ENCODE measurements around the gene CYB5RL.

Gene CYB5RL

GRCh38 chr1:54224233-54224632 is 24.4 kb upstream of the CYB5RL start:
- H3F3A ChIP-seq (ENCODE audit: insufficient read depth) = no peaks in the 10 kb centered on the region

GRCh38 chr1:54223441-54224202 is 23.8 kb upstream of the CYB5RL start:
- no peak overlapping the region for H3K4me2 ChIP-seq (ENCODE audit: low read depth, low read length, poor library complexity, severe bottlenecking)

More at GRCh38 chr1:54224233-54224632, 24.4 kb upstream of the CYB5RL start:
- TF ChIP-seq EZH2phosphoT487 (conservative IDR thresholded peaks at IDR 0.05; ENCODE audit: low read length) = no peak
- TF ChIP-seq, protein P1, sequence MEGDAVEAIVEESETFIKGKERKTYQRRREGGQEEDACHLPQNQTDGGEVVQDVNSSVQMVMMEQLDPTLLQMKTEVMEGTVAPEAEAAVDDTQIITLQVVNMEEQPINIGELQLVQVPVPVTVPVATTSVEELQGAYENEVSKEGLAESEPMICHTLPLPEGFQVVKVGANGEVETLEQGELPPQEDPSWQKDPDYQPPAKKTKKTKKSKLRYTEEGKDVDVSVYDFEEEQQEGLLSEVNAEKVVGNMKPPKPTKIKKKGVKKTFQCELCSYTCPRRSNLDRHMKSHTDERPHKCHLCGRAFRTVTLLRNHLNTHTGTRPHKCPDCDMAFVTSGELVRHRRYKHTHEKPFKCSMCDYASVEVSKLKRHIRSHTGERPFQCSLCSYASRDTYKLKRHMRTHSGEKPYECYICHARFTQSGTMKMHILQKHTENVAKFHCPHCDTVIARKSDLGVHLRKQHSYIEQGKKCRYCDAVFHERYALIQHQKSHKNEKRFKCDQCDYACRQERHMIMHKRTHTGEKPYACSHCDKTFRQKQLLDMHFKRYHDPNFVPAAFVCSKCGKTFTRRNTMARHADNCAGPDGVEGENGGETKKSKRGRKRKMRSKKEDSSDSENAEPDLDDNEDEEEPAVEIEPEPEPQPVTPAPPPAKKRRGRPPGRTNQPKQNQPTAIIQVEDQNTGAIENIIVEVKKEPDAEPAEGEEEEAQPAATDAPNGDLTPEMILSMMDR (IDR thresholded peaks at IDR 0.05; ENCODE audit: insufficient read depth, low read length, poor library complexity, severe bottlenecking) = no peak
- H3K4me2 ChIP-seq (ENCODE audit: low read depth, low read length, poor library complexity, severe bottlenecking) = no peak overlapping the region
- no peaks in the 10 kb centered on the region for H3K36me3 ChIP-seq (ENCODE audit: low read length)
- H3K9ac ChIP-seq (ENCODE audit: low read length) = no peak overlapping the region
- H3K4me3 ChIP-seq (ENCODE audit: insufficient read depth, low read length, poor library complexity, severe bottlenecking) = no peak overlapping the region
- H3K9me2 ChIP-seq (replicated peaks; ENCODE audit: insufficient read depth, low read length) = no peaks in the 10 kb centered on the region
- H4K20me1 ChIP-seq (ENCODE audit: low read depth, low read length) = no peaks in the 10 kb centered on the region
- no peaks in the 10 kb centered on the region for H3K79me2 ChIP-seq (ENCODE audit: insufficient read depth, low read length)
- no peaks in the 10 kb centered on the region for H3K9me3 ChIP-seq (ENCODE audit: insufficient read depth, low read length)
- H2AFZ ChIP-seq (ENCODE audit: low read depth, low read length, severe bottlenecking) = no peak overlapping the region
- no peaks in the 10 kb centered on the region for H3K27me3 ChIP-seq (ENCODE audit: low read length)
- H3K27ac ChIP-seq (ENCODE audit: low read depth, low read length) = no peak overlapping the region

DNA sequence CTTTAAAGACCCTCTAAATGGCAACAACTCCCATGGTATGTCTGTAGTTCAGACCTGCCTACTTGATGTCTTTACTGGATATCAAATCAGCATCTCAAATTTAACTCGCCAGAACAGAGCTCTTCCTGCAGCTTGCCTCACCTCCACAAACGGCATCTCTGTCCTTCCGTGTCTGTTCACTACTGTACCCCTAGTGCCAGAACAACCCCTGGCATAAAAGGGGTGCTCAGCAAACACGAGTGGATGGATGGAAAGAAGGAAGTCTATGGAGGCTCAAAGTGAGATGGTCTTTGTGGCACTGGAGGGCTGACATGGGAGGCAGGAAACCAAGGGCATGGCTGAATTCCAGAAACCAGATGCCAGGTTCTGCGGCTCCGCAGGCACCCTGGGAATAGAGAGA is 22.9 kb upstream of the CYB5RL start:
- Histone ChIP-seq H3F3A (ENCODE audit: insufficient read depth) (no peaks in the 10 kb centered on the region), H3K4me3 (ENCODE audit: insufficient read depth, low read length, poor library complexity, severe bottlenecking) (no peak overlapping the region), H3K27me3 (ENCODE audit: low read length) (no peaks in the 10 kb centered on the region), H3K79me2 (ENCODE audit: insufficient read depth, low read length) (no peaks in the 10 kb centered on the region), H3K9me3 (ENCODE audit: insufficient read depth, low read length) (no peaks in the 10 kb centered on the region), H3K9me2 (replicated peaks; ENCODE audit: insufficient read depth, low read length) (no peaks in the 10 kb centered on the region), H3K4me2 (ENCODE audit: low read depth, low read length, poor library complexity, severe bottlenecking) (no peak overlapping the region), H2AFZ (ENCODE audit: low read depth, low read length, severe bottlenecking) (no peak overlapping the region), H3K9ac (ENCODE audit: low read length) (no peak overlapping the region), H3K27ac (ENCODE audit: low read depth, low read length) (no peak overlapping the region), H3K36me3 (ENCODE audit: low read length) (no peaks in the 10 kb centered on the region), H4K20me1 (ENCODE audit: low read depth, low read length) (no peaks in the 10 kb centered on the region)
- TF ChIP-seq EZH2phosphoT487 (conservative IDR thresholded peaks at IDR 0.05; ENCODE audit: low read length) = no peak
- TF ChIP-seq, protein P1 (IDR thresholded peaks at IDR 0.05; ENCODE audit: insufficient read depth, low read length, poor library complexity, severe bottlenecking) = no peak

More at GRCh38 chr1:54223441-54224202, 23.8 kb upstream of the CYB5RL start:
- no peaks in the 10 kb centered on the region for H3F3A ChIP-seq (ENCODE audit: insufficient read depth)
- H3K4me3 ChIP-seq (ENCODE audit: insufficient read depth, low read length, poor library complexity, severe bottlenecking) = no peak overlapping the region
- no peak overlapping the region for H3K27ac ChIP-seq (ENCODE audit: low read depth, low read length)
- no peaks in the 10 kb centered on the region for H3K27me3 ChIP-seq (ENCODE audit: low read length)
- no peak for TF ChIP-seq EZH2phosphoT487 (conservative IDR thresholded peaks at IDR 0.05; ENCODE audit: low read length)
- TF ChIP-seq, protein P1 (IDR thresholded peaks at IDR 0.05; ENCODE audit: insufficient read depth, low read length, poor library complexity, severe bottlenecking) = no peak
- no peaks in the 10 kb centered on the region for H3K36me3 ChIP-seq (ENCODE audit: low read length)
- H3K9ac ChIP-seq (ENCODE audit: low read length) = no peak overlapping the region
- no peaks in the 10 kb centered on the region for H3K9me3 ChIP-seq (ENCODE audit: insufficient read depth, low read length)
- H2AFZ ChIP-seq (ENCODE audit: low read depth, low read length, severe bottlenecking) = no peak overlapping the region
- H3K79me2 ChIP-seq (ENCODE audit: insufficient read depth, low read length) = no peaks in the 10 kb centered on the region
- no peaks in the 10 kb centered on the region for H4K20me1 ChIP-seq (ENCODE audit: low read depth, low read length)
- H3K9me2 ChIP-seq (replicated peaks; ENCODE audit: insufficient read depth, low read length) = no peaks in the 10 kb centered on the region

All from SU-DHL-6 (cell line).